IPS-20b (cell line): ENCODE measurements around the gene COX19.

Source experiments
- H3K27ac ChIP-seq: one replicate; pipeline ENCODE4 v1.5.1; 2013; ENCODE audit warnings: low read length
- H3K27me3 ChIP-seq: 2 replicates; pipeline ENCODE4 v1.6.1; 2013; ENCODE audit warnings: mild to moderate bottlenecking, low read length, inconsistent platforms; ENCODE audit not compliant: insufficient read depth
- H3K36me3 ChIP-seq: 2 replicates; pipeline ENCODE4 v1.6.1; 2013; ENCODE audit warnings: low read depth, mild to moderate bottlenecking, inconsistent platforms, low read length, moderate library complexity; ENCODE audit not compliant: insufficient read depth
- H3K4me1 ChIP-seq: 2 replicates; pipeline ENCODE4 v1.6.1; 2013; ENCODE audit warnings: mild to moderate bottlenecking, control low read depth, inconsistent platforms, low read length, moderate library complexity; ENCODE audit not compliant: insufficient read depth
- H3K4me3 ChIP-seq: 2 replicates; pipeline ENCODE4 v1.5.1; 2013; ENCODE audit warnings: mild to moderate bottlenecking, low read length, inconsistent platforms
- H3K9ac ChIP-seq: 2 replicates; pipeline ENCODE4 v1.6.1; 2013; ENCODE audit warnings: low read depth, mild to moderate bottlenecking, inconsistent platforms, low read length, moderate library complexity
- H3K9me3 ChIP-seq: 2 replicates; pipeline ENCODE4 v1.6.1; 2013; ENCODE audit warnings: mild to moderate bottlenecking, low read depth, low read length, inconsistent platforms; ENCODE audit not compliant: insufficient read depth

COX19 gene

DNA sequence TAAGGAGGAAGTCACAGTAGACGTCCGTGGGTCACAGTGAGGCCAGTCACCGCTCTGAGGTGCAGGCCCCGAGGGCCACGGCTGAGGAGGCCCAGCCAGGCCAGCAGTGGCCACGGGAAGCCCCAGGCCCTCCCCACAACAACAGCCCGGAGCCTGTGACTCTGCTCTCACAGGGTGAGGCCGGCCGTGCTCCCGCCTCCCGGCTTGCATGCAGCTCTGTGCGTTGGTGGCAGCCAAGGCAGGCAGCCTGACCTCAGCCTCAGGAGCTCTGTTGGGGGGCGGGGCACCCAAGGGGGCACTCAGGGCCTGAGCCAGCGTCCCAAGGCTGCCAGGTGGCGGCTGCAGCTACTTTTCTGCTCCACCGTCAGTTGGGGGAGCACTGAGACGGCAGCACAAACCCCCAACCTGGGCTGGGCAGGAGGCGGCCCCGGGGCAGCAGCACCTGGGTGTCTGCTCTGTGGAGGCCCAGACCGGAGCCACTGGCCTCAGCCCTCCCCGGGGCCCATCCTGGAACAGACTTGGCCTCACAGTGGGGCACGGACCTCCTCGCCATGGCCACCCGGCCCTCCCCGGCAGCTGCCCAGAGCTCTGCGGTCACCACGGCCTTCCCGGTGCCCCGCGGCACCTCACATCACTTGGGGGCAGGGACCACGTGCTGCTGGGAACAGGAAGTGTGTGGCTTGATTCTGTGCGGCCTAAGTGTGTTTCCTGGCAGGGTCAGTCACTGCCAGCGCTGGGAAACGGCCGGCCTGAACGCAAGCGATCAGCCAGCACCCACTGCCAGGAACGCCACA is 20.9 kb upstream of the COX19 start:
- H3K27me3 ChIP-seq: no peaks in the 10 kb centered on the region
- no peak overlapping the region for H3K9ac ChIP-seq
- no peaks in the 10 kb centered on the region for H3K9me3 ChIP-seq
- H3K36me3 ChIP-seq: no peaks in the 10 kb centered on the region
- no peak overlapping the region for H3K27ac ChIP-seq
- H3K4me1 ChIP-seq: no peaks in the 10 kb centered on the region
- no peak overlapping the region for H3K4me3 ChIP-seq

DNA sequence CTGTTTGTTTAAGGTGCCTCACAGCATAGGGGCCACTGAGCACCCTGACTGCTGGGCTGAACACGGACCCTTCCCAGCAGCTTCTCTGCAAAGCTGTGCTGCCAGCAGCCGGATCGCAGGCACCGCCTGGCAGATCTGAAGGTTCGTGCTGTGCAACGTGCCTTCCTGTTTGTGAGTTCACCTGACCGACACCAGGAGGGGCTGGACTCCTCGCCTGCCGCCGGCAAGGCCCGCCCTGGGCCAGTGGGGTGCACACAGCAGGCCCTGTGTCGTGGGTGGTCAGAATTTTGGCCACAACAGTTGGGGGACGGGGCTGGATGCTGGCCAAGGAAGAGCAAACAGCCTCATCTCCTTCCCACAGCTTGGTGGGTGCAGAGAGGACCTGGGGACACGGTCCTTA is 20.2 kb upstream of the COX19 start:
- no peak overlapping the region for H3K9ac ChIP-seq
- H3K36me3 ChIP-seq: no peaks in the 10 kb centered on the region
- H3K4me3 ChIP-seq: no peak overlapping the region
- H3K27ac ChIP-seq: no peak overlapping the region
- no peaks in the 10 kb centered on the region for H3K9me3 ChIP-seq
- H3K27me3 ChIP-seq: no peaks in the 10 kb centered on the region
- no peaks in the 10 kb centered on the region for H3K4me1 ChIP-seq

DNA sequence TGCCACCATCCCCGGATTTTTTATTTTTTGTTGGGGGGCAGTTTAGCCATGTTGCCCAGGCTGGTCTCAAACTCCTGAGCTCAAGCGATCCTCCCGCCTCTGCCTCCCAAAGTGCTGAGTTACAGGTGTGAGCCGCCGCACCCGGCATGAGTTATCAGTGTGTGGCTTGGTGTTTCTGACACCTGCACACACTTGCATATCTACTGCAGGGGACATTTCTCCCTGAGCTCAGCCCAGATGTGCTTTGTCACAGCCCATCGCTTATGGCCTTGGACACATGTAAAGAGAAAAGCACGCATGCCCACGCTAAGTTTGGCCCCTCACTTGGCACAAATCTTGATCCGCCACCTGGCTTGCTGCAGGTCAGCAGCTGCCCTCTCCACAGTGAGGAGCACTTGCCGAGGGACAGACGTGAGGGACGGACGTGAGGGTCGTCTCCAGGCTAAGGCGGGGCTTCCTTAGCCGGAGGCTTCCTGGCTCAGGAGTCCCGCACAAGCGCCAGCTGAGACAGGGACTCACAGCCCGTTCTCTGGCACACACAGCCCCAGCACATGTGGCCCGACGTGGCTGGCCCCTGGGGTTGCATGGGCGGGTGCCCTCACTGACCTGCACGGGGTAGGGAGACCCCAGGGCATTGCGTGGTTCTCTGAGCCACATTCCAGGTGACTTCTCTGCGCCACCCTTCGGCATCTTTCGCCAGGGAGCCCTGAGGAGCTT is 19.4 kb upstream of the COX19 start:
- Histone ChIP-seq H3K9ac (no peak overlapping the region), H3K36me3 (no peaks in the 10 kb centered on the region), H3K27me3 (no peaks in the 10 kb centered on the region), H3K4me3 (no peak overlapping the region), H3K9me3 (no peaks in the 10 kb centered on the region), H3K4me1 (no peaks in the 10 kb centered on the region), H3K27ac (no peak overlapping the region)

DNA sequence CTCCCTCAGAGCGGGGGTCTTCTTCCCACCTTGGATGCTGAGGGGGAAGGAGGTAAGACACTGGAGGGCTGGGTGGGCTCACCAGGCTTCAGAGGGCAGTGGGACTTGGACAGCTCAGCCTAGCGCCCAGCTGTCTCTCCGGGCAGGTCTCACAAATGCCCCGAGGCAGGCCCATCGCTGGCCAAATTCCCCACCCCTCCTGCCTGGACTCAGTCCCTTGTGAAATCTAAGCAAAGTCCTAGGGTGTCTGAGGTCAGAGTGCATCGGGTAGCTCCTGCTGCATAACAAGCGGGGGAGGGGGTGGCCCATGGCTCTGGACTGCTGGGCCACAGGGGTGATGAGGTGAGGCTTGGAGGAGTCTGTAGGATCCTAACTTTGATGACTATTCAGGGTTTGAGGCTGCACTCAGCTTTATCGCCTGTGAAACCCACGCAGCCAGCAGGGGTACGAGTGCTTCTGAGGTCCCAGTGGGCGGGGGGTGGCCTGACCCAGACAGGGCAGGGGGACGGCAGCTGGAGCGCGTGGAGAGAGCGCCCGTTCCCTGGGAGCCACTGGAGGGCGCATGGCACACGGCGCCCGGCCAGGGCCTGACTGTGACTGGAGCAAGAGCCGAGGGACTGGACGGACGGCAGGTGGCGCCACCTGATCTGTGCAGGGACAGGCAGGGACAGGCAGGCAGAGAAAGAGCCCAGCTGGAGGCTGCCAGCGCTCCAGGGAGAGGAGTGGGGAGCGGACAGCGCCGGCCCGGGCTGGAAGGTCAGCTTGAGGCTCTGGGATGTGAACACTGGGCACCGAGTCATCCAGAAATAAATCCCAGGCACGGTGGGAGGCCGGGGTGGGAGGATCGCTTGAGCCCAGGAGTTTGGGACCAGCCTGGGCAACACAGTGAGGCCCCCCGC is 17.6 kb upstream of the COX19 start:
- Histone ChIP-seq H3K4me3 (no peak overlapping the region), H3K27ac (no peak overlapping the region), H3K27me3 (no peaks in the 10 kb centered on the region), H3K9ac (no peak overlapping the region), H3K36me3 (no peaks in the 10 kb centered on the region), H3K9me3 (no peaks in the 10 kb centered on the region), H3K4me1 (no peaks in the 10 kb centered on the region)

DNA sequence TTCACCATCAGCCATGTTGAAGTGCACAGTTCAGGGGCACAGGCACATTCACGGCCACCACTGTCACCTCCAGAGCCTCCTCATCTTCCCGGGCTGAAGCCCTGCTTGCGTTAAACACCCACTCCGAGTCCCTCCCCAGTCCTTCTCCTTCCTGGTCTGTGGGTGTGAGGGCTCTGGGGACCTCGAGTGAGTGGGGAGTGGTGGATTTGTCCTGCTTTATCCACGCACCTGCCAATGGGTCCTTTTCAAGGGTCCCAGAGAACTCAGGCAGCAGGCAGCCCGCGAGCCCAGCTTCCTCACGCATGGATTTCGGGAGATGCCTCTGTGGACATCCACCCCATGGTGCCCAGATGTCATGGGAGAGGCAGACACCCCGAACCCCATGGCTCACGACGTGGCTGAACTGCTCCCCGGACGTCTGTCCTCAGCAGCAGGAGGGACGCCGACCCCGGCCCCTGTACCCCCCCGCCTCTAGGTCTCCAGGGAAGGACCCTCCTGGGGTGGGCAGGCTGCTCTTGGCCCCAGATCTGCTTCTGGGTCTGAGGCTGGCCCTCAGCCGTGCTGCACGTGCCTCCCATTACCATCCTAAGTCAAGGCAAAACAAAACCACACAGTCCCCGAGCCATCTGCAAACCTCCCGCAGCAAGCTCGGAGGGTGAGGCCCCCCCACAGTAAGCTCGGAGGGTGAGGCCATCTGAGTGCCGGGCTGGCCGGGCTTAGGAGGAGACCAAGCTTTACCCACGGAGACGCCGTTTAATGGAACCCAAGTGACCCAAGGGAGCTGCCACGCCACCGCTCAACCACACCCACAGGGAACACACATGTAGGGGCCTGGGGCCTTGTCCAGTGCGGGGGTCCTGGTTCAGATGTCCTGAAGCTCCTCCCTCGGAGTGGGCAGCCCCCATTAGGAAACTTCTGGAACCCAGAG is 16.6 kb upstream of the COX19 start:
- H3K27me3 ChIP-seq: no peaks in the 10 kb centered on the region
- no peaks in the 10 kb centered on the region for H3K9me3 ChIP-seq
- H3K9ac ChIP-seq: no peak overlapping the region
- H3K4me3 ChIP-seq: no peak overlapping the region
- H3K36me3 ChIP-seq: no peaks in the 10 kb centered on the region
- H3K4me1 ChIP-seq: no peaks in the 10 kb centered on the region
- no peak overlapping the region for H3K27ac ChIP-seq

DNA sequence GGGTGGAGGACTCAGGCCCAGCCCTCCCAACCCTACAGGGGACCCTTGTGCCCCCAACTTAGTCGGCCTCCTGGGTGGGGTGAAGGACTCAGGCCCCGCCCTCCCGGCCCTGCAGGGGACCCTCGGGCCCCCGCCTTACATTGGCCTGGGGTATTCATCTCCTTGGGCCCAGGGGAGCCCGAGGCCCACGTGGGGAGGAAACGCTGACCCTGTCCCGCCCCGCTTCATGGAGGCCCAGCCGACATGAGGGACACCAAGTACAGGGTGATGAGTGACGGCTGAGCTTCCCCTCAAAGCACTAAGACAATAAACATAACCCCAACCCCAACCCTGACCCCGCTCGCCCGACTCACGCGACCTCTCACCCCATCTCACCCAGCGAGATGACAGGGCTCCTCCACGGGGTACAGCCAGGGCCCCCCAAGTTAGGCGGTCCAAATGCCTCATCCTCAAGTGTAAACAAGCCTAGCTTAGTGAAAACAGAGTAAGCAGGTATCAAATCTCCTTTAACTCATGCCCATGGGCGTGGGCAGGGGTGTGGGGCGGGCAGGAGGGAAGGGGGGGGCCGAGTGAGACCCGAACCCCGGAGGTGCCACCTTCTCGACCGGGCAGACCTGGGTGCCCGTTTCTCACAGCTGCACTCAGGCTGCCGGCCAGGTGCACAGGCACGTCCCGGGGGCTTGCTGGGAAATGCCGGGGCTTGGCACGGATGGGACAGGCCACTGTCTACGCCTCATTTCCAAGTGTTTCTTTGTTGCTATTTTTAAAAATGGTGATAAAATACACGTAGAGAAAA is 15.8 kb upstream of the COX19 start:
- no peaks in the 10 kb centered on the region for H3K4me1 ChIP-seq
- H3K27me3 ChIP-seq: no peaks in the 10 kb centered on the region
- H3K36me3 ChIP-seq: no peaks in the 10 kb centered on the region
- no peak overlapping the region for H3K4me3 ChIP-seq
- H3K27ac ChIP-seq: no peak overlapping the region
- H3K9ac ChIP-seq: no peak overlapping the region
- H3K9me3 ChIP-seq: no peaks in the 10 kb centered on the region

DNA sequence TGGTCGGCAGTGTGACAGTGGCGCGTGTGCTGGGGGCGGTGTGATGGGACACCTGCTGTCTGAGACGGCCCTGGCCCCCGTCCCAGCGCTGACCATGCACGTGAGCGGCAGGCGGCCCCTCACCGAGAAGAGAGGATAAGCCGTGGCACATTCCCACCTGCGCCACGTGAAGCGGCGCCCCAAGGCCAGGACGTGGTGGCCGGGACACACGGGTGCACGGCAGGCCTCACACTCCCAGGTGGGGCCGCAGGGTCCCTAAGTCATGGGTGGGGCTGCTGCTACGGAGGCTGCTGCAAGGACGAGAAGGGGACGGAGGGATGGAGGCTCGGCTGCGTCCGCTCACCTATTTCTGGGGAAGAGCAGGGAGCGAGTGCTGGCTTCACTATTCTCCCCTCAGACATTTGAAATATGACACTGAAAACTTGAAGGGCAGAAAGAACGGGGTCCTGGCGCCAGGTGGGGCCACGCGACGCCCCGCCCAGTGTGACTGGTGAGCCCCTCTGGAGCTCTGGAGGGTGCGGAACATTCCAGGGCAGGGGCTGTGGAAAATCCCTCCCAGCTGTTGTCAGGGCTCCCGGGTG is 15.1 kb upstream of the COX19 start:
- Histone ChIP-seq H3K27me3 (no peaks in the 10 kb centered on the region), H3K4me1 (no peaks in the 10 kb centered on the region), H3K9ac (no peak overlapping the region), H3K9me3 (no peaks in the 10 kb centered on the region), H3K36me3 (no peaks in the 10 kb centered on the region), H3K27ac (no peak overlapping the region), H3K4me3 (no peak overlapping the region)

DNA sequence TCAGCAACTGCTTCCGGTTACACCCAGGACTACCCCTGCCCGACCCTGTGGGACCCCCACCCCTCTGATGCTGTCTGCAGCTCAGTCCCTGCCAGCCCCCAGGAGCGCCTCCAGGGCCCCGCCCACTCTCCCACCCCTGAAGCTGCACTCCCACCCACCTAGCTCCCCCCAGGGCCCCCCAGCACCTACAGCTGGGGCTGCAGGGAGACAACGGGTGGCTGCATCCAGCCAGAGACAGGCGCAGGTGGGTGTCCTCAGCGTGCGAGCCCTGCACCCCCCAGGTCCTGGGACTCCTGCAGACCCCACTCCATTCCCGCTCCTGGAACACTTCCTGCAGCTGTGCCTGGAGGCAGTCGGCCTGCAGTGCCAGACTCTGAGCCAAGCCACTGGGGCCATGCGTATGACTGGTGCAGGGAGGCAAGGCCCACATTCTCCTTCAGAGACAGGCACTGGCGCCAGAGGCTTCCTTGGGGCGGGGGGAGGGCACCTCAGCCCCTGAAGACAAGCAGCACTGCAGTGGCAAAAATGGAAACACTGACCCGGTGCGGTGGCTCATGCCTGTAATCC is 13.7 kb upstream of the COX19 start:
- H3K4me3 ChIP-seq: no peak overlapping the region

DNA sequence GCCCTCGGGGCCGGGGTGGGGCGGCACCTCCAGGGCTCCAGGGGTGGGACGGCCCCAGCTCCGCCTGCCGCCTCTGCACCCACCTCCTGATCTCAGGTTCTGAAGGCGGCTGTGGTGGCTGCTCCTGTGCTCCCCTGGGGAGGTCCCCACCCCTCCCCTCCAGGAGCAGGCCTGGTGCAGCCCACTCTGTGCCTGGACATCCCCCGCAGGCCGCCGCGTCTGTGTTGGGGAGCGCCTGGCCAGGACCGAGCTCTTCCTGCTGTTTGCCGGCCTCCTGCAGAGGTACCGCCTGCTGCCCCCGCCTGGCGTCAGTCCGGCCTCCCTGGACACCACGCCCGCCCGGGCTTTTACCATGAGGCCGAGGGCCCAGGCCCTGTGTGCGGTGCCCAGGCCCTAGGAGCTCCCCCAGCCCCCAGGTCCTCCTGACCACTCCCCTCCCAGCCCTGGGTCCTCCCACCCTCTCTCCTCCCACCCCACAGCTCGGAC is 13.1 kb upstream of the COX19 start:
- H3K9ac ChIP-seq: no peak overlapping the region
- H3K4me3 ChIP-seq: no peak overlapping the region
- H3K36me3 ChIP-seq: no peaks in the 10 kb centered on the region
- H3K27ac ChIP-seq: no peak overlapping the region
- no peaks in the 10 kb centered on the region for H3K9me3 ChIP-seq
- H3K4me1 ChIP-seq: no peaks in the 10 kb centered on the region
- no peaks in the 10 kb centered on the region for H3K27me3 ChIP-seq

More for the DNA sequence above, 13.7 kb upstream of the COX19 start:
- H3K9ac ChIP-seq: no peak overlapping the region
- no peaks in the 10 kb centered on the region for H3K9me3 ChIP-seq
- H3K4me1 ChIP-seq: no peaks in the 10 kb centered on the region
- no peaks in the 10 kb centered on the region for H3K27me3 ChIP-seq
- H3K27ac ChIP-seq: no peak overlapping the region
- no peaks in the 10 kb centered on the region for H3K36me3 ChIP-seq

DNA sequence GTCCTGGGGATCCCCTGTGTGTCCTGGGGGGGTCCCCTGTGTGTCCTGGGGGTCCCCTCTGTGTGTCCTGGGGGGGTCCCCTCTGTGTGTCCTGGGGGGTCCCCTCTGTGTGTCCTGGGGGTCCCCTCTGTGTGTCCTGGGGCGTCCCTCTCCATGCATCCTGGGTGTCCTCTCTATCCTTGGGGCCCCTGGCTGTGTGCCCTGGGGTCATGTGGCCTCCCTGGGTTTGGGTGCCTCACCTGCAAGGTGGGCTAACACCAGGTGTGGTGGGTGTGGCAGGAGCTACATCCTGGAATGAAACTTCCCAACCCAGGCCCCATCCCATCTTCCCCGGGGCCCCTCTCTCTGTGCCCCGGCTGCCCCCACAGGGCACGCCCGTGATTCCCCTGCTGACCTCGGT is 12.6 kb upstream of the COX19 start:
- Histone ChIP-seq H3K4me1 (no peaks in the 10 kb centered on the region), H3K27ac (no peak overlapping the region), H3K9ac (no peak overlapping the region), H3K27me3 (no peaks in the 10 kb centered on the region), H3K4me3 (no peak overlapping the region), H3K36me3 (no peaks in the 10 kb centered on the region), H3K9me3 (no peaks in the 10 kb centered on the region)
